HG03159 (cell line): Measurements from ENCODE around the gene IGSF22.
A peak's percentile ranks its signal among the peaks of the same experiment; 100 is the strongest.

Experiments
- ATAC-seq: cut with Tn5 transposase; IDR thresholded peaks from one replicate; pipeline ENCODE4 v1.9.1; 2021; ENCODE audit warnings: mild to moderate bottlenecking, moderate library complexity; ENCODE audit not compliant: unreplicated experiment

The IGSF22 gene

GRCh38 chr11:18726040-18726439, at the start of gene IGSF22:
TSS of gene IGSF22 (minus strand) at chr11:18726188. CDS start at chr11:18724236, 1,952 bp downstream.
- no peak for ATAC-seq

GRCh38 chr11:18774801-18775200, 48.8 kb upstream of the IGSF22 start:
- no peak for ATAC-seq

GRCh38 chr11:18773681-18774080, 47.7 kb upstream of the IGSF22 start:
- ATAC-seq: no peak

GRCh38 chr11:18773104-18773503, 47.1 kb upstream of the IGSF22 start:
- ATAC-seq: no peak

DNA sequence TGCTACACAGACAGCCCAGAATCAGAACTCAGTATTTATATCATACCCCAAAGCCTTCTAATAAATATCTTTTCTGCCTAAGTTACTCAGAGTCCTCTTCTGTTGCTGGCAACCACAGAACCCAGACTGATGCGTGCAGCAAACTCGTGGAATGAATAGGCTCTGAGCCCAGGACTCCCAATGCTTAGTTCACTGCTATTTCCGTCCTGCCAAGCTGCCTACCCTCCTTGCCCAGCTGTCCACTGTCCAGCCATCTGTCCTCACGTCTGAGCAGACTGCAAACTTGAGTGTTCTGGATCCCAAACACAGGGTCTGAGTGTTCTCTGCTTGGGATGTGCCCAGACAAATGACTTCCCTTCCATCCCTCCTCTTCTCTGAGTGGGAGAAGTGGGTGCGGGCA, 46.2 kb upstream of the IGSF22 start:
- ATAC-seq: no peak

GRCh38 chr11:18771266-18772035, 45.5 kb upstream of the IGSF22 start:
- no peak for ATAC-seq

GRCh38 chr11:18770479-18771125, 44.6 kb upstream of the IGSF22 start:
- ATAC-seq: no peak

DNA sequence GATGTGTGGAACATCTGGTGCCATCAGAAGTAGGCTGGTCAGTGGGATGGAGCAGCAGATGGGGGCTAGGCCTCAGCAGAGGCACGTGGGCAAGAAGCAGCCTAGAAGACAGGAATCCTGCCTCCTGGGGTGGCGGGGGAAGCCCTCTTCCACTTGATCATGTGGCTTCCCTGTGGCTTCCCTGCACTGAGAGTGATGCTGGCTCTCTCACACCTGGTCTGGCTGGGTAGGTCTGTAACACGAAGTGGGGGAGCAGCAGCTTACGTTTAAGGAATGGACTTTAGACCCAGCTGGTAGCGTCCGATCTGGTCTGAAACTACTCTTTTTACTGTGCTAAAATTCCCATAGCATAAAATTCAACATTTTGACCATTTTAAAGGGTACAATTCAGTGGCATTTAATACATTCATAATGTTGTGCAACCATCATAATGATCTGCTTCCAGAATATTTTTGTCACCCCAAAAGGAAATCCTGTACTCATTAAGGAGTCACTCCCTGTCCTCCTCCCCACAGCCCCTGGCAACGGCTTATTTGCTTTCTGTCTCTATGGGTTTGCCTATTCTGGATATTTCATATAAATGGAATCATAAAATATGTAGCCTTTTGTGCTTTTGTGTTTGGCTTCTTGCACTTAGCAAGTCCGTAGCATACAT, 43.9 kb upstream of the IGSF22 start:
- ATAC-seq: peak; percentile 42

GRCh38 chr11:18768978-18769377, 43.0 kb upstream of the IGSF22 start:
- ATAC-seq: no peak

DNA sequence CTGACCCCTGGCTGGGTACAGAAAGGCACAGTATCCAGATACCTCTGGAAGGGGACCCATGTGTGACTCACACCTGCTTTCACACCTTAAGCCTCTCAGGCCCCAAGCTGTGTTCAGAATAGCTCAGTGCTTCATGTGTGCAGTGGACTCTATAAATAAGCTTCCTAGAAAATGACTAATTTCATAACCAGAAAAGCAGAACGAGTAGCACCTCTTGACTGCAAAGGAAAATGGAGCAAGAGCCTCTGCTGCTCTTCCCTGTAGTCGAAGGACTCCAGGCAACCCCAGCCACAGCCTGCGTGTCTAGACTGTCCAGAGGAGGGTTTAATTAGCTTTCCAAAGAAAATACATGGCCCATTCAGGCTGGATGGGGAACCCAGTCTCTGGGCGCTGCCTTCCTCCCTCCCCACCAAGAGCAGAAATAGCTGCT, 42.5 kb upstream of the IGSF22 start:
- ATAC-seq: peak; percentile 87

GRCh38 chr11:18766015-18766414, 40.0 kb upstream of the IGSF22 start:
- ATAC-seq: no peak

- no peak for ATAC-seq
These were observed 39.6 kb upstream of the IGSF22 start for GRCh38 chr11:18765554-18765953.

GRCh38 chr11:18761741-18762140, 35.8 kb upstream of the IGSF22 start:
- no peak for ATAC-seq

GRCh38 chr11:18761144-18761543, 35.2 kb upstream of the IGSF22 start:
- ATAC-seq: no peak

GRCh38 chr11:18757811-18758210, 31.8 kb upstream of the IGSF22 start:
- no peak for ATAC-seq

DNA sequence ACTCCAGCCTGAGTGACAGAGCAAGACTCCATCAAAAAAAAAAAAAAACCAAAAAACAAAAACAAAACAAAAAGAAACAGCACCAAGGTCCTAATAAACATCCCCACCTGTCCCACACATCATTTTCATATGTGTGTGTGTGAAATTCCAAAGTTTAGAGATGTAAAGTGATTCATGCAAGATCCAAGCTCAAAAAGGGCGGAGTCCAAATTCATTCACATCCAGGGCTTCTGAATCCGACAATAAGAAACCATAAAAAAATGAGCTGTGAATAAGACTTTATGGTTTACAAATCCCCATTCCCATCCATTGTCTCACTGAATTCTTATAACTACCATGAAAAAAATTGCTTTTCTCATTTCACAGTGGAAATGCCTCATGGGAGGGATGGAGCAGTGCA, 30.9 kb upstream of the IGSF22 start:
- no peak for ATAC-seq

GRCh38 chr11:18754308-18754707, 28.3 kb upstream of the IGSF22 start:
- ATAC-seq: no peak

- ATAC-seq: no peak
These were observed 26.5 kb upstream of the IGSF22 start for GRCh38 chr11:18752502-18752901.

DNA sequence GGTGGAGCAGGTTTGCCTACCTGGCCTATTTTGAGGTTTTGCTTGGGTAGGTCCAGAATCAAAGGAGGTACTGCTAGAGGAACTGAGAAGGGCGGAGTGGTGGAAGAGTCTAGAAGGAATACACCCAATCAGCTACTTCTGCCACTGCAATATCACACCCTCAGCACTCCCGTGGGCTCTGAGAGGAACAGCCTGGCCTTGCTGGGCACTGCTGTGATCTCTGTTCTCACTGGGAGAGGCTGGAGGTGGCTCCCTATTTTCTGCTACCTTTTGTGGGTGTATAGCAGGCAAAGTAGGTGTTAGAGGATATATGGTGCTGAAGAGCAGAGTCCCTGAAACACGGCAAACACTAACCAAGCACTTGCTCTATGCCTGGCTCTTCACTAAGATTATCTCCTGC, 25.0 kb upstream of the IGSF22 start:
- no peak for ATAC-seq

- ATAC-seq: no peak
These were observed 23.8 kb upstream of the IGSF22 start for GRCh38 chr11:18749681-18750319.

DNA sequence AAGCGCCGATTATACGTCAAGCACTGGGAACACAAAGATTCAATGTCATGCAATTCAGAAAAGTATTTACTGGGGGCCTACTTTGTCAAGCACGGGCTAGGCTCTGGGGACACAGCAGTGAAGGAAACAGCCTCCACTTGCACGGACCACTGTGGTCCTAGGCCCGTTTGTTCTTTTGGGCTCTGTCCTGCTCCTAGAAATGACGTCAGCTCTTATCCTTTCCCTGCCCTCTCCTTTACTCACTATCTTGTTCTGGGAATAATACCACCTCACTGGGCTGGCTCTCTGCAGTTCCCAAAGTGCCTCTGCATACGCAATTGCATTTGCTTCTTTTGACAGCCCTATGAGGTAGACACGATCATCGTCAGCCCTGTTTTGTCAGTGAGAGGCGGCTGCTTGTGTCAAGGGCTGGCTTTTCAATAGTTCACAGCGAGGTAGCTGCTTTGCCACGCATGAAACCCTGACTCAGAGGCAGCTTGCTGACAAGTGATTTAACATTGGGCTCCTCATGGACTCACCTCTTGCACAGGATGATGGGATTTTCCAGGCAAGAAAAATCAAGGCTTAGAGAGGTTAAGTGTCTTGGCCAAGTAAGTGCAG, 22.9 kb upstream of the IGSF22 start:
- no peak for ATAC-seq
